Ishikawa (cell line): ENCODE data around the gene UAP1L1.

Source experiments
- CEBPB ChIP-seq: IDR thresholded peaks from 2 replicates; pipeline ENCODE4 v1.6.1; 2012
- CREB1 ChIP-seq: IDR thresholded peaks from 2 replicates; pipeline ENCODE4 v1.6.1; 2012; ENCODE audit warnings: low read depth
- EGR1 ChIP-seq: IDR thresholded peaks from 2 replicates; pipeline ENCODE4 v1.6.1; 2012
- EP300 ChIP-seq: IDR thresholded peaks from 2 replicates; pipeline ENCODE4 v1.6.1; 2012; ENCODE audit warnings: borderline replicate concordance
- FOXM1 ChIP-seq: IDR thresholded peaks from 2 replicates; pipeline ENCODE4 v1.6.1; 2012; ENCODE audit warnings: low read depth, borderline replicate concordance
- MAX ChIP-seq: IDR thresholded peaks from 2 replicates; pipeline ENCODE4 v1.6.1; 2012
- NFIC ChIP-seq: IDR thresholded peaks from 2 replicates; pipeline ENCODE4 v1.6.1; 2012
- RAD21 ChIP-seq: IDR thresholded peaks from 2 replicates; pipeline ENCODE4 v1.6.1; 2012; ENCODE audit warnings: low read depth
- REST ChIP-seq: IDR thresholded peaks from 2 replicates; pipeline ENCODE4 v1.6.1; 2012; ENCODE audit warnings: low read depth, mild to moderate bottlenecking
- TAF1 ChIP-seq: IDR thresholded peaks from 2 replicates; pipeline ENCODE4 v1.6.1; 2012; ENCODE audit warnings: low read depth, mild to moderate bottlenecking
- TCF12 ChIP-seq: IDR thresholded peaks from 2 replicates; pipeline ENCODE4 v1.6.1; 2012; ENCODE audit warnings: low read depth
- TEAD4 ChIP-seq: IDR thresholded peaks from 2 replicates; pipeline ENCODE4 v1.6.1; 2012
- YY1 ChIP-seq: IDR thresholded peaks from 2 replicates; pipeline ENCODE4 v1.6.1; 2012; ENCODE audit warnings: low read depth
- ZBTB7A ChIP-seq: IDR thresholded peaks from 2 replicates; pipeline ENCODE4 v1.6.1; 2012; ENCODE audit warnings: low read depth
- TF ChIP-seq, protein P1 (sequence below): IDR thresholded peaks from 2 replicates; pipeline ENCODE4 v1.6.1; 2012

UAP1L1 gene

GRCh38 chr9:137077010-137077747 lies at the start of gene UAP1L1:
UAP1L1 (plus strand) TSS chr9:137077517; CDS start chr9:137077533, 16 bp downstream.
- TF ChIP-seq MAX (peak; percentile 70; the same call in 1 of the 2 replicates), YY1 (peak; percentile 39; the same call in 1 of the 2 replicates), TAF1 (peak; percentile 46; the same call in 1 of the 2 replicates), TEAD4 (no peak), TCF12 (no peak)
- TF ChIP-seq, protein P1, sequence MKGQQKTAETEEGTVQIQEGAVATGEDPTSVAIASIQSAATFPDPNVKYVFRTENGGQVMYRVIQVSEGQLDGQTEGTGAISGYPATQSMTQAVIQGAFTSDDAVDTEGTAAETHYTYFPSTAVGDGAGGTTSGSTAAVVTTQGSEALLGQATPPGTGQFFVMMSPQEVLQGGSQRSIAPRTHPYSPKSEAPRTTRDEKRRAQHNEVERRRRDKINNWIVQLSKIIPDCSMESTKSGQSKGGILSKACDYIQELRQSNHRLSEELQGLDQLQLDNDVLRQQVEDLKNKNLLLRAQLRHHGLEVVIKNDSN, result peak; percentile 85

DNA sequence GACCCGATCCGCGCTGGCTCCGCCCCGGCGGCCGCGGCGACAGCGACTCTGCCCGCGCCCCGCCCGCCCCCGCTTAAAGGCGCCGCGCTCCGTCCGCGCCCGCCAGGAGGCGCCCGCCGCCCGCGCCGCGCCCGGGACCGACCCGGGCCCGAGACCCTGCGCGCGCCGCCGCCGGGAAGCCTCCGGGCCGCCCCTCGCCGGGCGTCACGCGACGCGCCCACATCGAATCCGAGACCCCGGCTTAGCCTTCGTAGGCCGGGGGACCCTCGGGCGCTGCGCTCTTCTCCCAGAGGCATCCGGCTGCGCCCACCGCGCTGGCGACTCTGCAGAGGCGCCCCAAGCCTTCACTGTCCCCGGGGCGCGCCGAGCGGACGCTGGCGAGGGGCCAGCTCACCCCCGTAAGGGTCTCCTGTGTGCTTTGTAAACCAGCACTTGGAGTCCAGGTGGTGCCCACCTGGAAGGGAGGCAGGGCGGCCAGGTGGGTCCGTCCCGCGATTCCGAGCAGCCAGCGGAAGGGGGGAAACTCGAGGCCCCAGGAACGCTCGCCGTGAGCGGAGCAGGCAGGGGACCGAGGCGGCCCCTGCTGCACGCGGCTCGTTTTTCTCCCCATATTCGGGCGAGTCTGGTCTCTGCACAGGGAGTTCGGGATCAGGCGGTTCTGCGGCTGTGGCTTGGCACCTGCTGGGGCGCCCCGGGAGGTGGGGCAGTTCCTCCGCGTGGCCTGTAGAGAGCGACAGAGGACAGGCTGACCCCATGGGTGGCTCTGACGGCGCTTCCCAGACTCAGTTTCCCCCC lies 48.9 kb upstream of the UAP1L1 start:
- no peak for TF ChIP-seq TAF1
- TF ChIP-seq ZBTB7A, result peak; percentile 53; the same call in 1 of the 2 replicates
- peak; percentile 55; the same call in 1 of the 2 replicates for TF ChIP-seq MAX
- no peak for TF ChIP-seq CREB1
- TF ChIP-seq EP300, result no peak
- TF ChIP-seq FOXM1, result no peak
- TF ChIP-seq REST, result no peak
- TF ChIP-seq EGR1, result peak; percentile 86
- TF ChIP-seq, protein P1, result no peak
- TF ChIP-seq CEBPB, result no peak
- peak; percentile 50; the same call in 1 of the 2 replicates for TF ChIP-seq TCF12
- TF ChIP-seq TEAD4, result no peak
- peak; percentile 46 for TF ChIP-seq RAD21
- 0 out of 2 replicates have a peak, but pooled peaks have one; percentile 31 for TF ChIP-seq NFIC

- TF ChIP-seq ZBTB7A (no peak), RAD21 (peak; percentile 52)
These were observed 48.0 kb upstream of the UAP1L1 start for GRCh38 chr9:137029058-137029936.

DNA sequence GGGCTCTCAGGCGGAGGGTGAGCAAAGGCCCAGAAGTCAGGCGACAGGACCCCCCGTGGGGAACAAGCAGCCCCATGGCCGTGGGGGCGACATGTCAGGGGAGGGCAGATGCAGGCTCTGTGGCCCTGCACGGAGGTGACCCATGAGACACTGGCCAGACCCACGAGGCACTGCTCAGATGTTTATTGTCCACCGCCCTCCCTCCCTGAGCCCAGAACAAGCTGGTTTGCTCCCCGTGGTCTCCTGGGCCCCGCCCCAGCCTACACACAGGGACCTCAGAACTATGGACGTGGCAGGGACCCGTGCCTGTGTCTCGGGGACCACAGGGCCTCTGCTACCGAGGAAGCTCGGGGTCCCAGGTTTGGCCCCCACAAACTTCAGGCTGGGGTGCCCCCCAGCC lies 47.3 kb upstream of the UAP1L1 start:
- TF ChIP-seq FOXM1, result no peak
- TF ChIP-seq, protein P1, result no peak
- no peak for TF ChIP-seq YY1
- no peak for TF ChIP-seq TEAD4
- TF ChIP-seq TAF1, result no peak
- TF ChIP-seq RAD21, result no peak

DNA sequence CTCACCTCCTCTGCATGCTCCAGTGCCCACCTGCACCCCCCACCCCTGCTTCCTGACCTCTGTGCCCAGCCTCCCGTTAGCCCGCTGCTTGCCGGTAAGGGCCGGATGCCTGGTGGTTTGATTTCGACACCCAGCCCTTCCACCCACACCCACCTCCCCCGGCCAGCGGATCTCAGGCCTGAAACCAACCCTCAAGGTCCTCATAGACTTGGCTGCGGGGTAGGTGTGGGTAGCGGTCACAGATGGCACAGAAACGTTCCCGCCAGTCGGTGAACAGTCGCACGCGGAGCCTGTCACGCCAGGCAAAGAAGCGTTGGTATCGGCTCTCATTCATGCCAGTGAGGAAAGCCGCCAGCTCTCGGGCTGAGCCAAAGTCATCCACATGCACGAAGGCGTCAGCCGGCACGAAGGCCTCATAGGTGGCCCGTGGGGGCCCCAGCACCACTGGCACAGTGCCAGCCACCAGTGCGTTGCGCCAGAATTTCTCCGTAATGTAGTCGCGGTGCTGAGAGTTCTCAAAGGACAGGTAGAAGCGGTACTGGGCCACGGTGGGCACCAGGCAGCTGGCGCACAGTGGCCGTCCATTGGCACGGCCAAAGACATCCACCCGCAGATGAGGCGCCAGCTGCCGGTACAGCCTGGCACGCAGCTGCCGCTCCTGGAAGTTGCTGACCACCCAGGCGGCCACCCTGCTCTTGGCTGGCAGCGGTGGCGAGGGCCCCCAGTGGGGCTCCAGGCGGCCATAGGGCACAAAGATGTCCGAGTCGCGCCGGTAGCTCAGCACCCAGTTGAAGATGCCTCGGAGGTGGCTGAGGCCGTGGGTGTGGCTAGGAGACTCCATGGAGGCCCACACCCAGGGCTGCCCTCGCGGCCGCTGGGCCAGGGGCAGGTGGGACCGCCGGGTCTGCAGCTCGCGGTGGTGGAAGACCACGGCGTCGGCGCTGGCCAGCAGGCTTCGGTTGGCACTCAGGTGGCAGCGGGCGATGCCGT lies 46.5 kb upstream of the UAP1L1 start:
- TF ChIP-seq TAF1 (no peak), REST (no peak), TEAD4 (no peak), CEBPB (no peak), YY1 (no peak), EGR1 (no peak), TCF12 (no peak), ZBTB7A (no peak), CREB1 (no peak), MAX (no peak), RAD21 (no peak)
- TF ChIP-seq, protein P1, result no peak
